GM08714 (cell line): ENCODE measurements around the gene PIK3R1.

Source experiments
- H3K4me3 ChIP-seq: fragments of 200-500 bp; sonication (Bioruptor generic); 2 replicates; pipeline ENCODE4 v1.5.1; 2014; ENCODE audit warnings: mild to moderate bottlenecking, low read length, inconsistent platforms
- ZNF274 ChIP-seq: IDR thresholded peaks from 2 replicates; pipeline ENCODE4 v1.6.1; 2012; ENCODE audit warnings: mild to moderate bottlenecking, low read depth, low read length

The PIK3R1 gene

GRCh38 chr5:68274847-68275651 lies 59.5 kb downstream of the PIK3R1 start:
- TF ChIP-seq ZNF274: no peak
- no peak overlapping the region for H3K4me3 ChIP-seq

GRCh38 chr5:68276740-68277139 lies 61.2 kb downstream of the PIK3R1 start:
- no peak overlapping the region for H3K4me3 ChIP-seq
- no peak for TF ChIP-seq ZNF274

GRCh38 chr5:68277431-68277830 lies 61.9 kb downstream of the PIK3R1 start:
- no peak overlapping the region for H3K4me3 ChIP-seq
- TF ChIP-seq ZNF274: no peak

GRCh38 chr5:68279984-68280383 lies 64.4 kb downstream of the PIK3R1 start:
- H3K4me3 ChIP-seq: no peak overlapping the region
- TF ChIP-seq ZNF274: no peak

- no peak for TF ChIP-seq ZNF274
- H3K4me3 ChIP-seq: no peak overlapping the region
Measured at GRCh38 chr5:68282001-68282400, 66.4 kb downstream of the PIK3R1 start.

- no peak overlapping the region for H3K4me3 ChIP-seq
- TF ChIP-seq ZNF274: no peak
Measured at GRCh38 chr5:68283766-68284165, 68.2 kb downstream of the PIK3R1 start.

GRCh38 chr5:68285075-68285840 lies 69.7 kb downstream of the PIK3R1 start:
- TF ChIP-seq ZNF274: no peak
- H3K4me3 ChIP-seq: no peak overlapping the region

GRCh38 chr5:68285851-68286611 lies 70.5 kb downstream of the PIK3R1 start:
- TF ChIP-seq ZNF274: no peak
- H3K4me3 ChIP-seq: no peak overlapping the region

GRCh38 chr5:68286612-68286912 lies 71.0 kb downstream of the PIK3R1 start:
- no peak for TF ChIP-seq ZNF274
- no peak overlapping the region for H3K4me3 ChIP-seq

- H3K4me3 ChIP-seq: peak overlapping the region; percentile 69; the same call in 1 of the 2 replicates
- TF ChIP-seq ZNF274: no peak
Measured at GRCh38 chr5:68287631-68287975, 72.0 kb downstream of the PIK3R1 start.

GRCh38 chr5:68287976-68288706 lies 72.6 kb downstream of the PIK3R1 start:
- no peak for TF ChIP-seq ZNF274
- peak overlapping the region; percentile 69; the same call in 1 of the 2 replicates for H3K4me3 ChIP-seq

- TF ChIP-seq ZNF274: no peak
- H3K4me3 ChIP-seq: peak overlapping the region; percentile 69; the same call in 1 of the 2 replicates
Measured at GRCh38 chr5:68288707-68289134, 73.2 kb downstream of the PIK3R1 start.

- TF ChIP-seq ZNF274: no peak
- no peak overlapping the region for H3K4me3 ChIP-seq
Measured at GRCh38 chr5:68289498-68289897, 73.9 kb downstream of the PIK3R1 start.

- no peak overlapping the region for H3K4me3 ChIP-seq
- no peak for TF ChIP-seq ZNF274
Measured at GRCh38 chr5:68290260-68290674, 74.7 kb downstream of the PIK3R1 start.
